ENCODE measurements around the gene ALDH7A1. TPM values are rescaled to one million over a fixed set of nuclear protein-coding genes. Genes with fewer than 3 reads are reported as not detected.

Gene ALDH7A1
- total and polyA plus RNA-seq, 10 of the 15 experiments (the other 5 are each of a cell fraction or from before 2014, with no cell fraction given), result 0.18 to 1.0 (median 0.41) TPM; not detected in 1

GRCh38 chr5:126552614-126553013 lies 42.4 kb downstream of the ALDH7A1 start (continued):
- no peak for TF ChIP-seq KAT2A (conservative IDR thresholded peaks at IDR 0.05; ENCODE audit: control insufficient read depth, low read depth, low read length)
- TF ChIP-seq, protein P1, sequence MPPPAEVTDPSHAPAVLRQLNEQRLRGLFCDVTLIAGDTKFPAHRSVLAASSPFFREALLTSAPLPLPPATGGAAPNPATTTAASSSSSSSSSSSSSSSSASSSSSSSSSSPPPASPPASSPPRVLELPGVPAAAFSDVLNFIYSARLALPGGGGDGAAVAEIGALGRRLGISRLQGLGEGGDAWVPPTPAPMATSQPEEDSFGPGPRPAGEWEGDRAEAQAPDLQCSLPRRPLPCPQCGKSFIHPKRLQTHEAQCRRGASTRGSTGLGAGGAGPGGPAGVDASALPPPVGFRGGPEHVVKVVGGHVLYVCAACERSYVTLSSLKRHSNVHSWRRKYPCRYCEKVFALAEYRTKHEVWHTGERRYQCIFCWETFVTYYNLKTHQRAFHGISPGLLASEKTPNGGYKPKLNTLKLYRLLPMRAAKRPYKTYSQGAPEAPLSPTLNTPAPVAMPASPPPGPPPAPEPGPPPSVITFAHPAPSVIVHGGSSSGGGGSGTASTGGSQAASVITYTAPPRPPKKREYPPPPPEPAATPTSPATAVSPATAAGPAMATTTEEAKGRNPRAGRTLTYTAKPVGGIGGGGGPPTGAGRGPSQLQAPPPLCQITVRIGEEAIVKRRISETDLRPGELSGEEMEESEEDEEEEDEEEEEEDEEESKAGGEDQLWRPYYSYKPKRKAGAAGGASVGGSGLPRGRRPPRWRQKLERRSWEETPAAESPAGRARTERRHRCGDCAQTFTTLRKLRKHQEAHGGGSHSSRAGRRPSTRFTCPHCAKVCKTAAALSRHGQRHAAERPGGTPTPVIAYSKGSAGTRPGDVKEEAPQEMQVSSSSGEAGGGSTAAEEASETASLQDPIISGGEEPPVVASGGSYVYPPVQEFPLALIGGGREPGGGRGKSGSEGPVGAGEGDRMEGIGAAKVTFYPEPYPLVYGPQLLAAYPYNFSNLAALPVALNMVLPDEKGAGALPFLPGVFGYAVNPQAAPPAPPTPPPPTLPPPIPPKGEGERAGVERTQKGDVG (CRISPR knock-in tag; IDR thresholded peaks at IDR 0.05), result no peak
- TF ChIP-seq ATF3 (IDR thresholded peaks at IDR 0.05; ENCODE audit: borderline replicate concordance, extremely low read depth, low read depth, low read length), result no peak
- TF ChIP-seq RB1 (IDR thresholded peaks at IDR 0.05; ENCODE audit: borderline replicate concordance), result no peak
- TF ChIP-seq LARP7 (IDR thresholded peaks at IDR 0.05), result no peak
- TF ChIP-seq ESRRA (IDR thresholded peaks at IDR 0.05; ENCODE audit: low read length), result no peak
- TF ChIP-seq GATAD2B (conservative IDR thresholded peaks at IDR 0.05; ENCODE audit: low read depth), result no peak
- TF ChIP-seq BHLHE40 (IDR thresholded peaks at IDR 0.05; ENCODE audit: borderline replicate concordance in 1 of 2, low read depth in 2 of 2, low read length in 1 of 2), result no peak
- no peak for TF ChIP-seq PML (IDR thresholded peaks at IDR 0.05; ENCODE audit: low read length)
- TF ChIP-seq STAT3 (IDR thresholded peaks at IDR 0.05; ENCODE audit: low read depth, low read length), result no peak
- TF ChIP-seq NR2C2 (IDR thresholded peaks at IDR 0.05; ENCODE audit: borderline replicate concordance, control insufficient read depth, insufficient read length, low read depth), result no peak
- no peak for TF ChIP-seq YY1 (IDR thresholded peaks at IDR 0.05; ENCODE audit: low read depth, low read length)
- no peak for TF ChIP-seq GABPA (IDR thresholded peaks at IDR 0.05; ENCODE audit: low read depth)
